ENCODE measurements around the gene FAM83G.
"Not testable (repeated sequence)": the region's sequence is repeated elsewhere in the genome, so short reads cannot be mapped to it uniquely, and the experiment has no call there.

The FAM83G gene

DNA sequence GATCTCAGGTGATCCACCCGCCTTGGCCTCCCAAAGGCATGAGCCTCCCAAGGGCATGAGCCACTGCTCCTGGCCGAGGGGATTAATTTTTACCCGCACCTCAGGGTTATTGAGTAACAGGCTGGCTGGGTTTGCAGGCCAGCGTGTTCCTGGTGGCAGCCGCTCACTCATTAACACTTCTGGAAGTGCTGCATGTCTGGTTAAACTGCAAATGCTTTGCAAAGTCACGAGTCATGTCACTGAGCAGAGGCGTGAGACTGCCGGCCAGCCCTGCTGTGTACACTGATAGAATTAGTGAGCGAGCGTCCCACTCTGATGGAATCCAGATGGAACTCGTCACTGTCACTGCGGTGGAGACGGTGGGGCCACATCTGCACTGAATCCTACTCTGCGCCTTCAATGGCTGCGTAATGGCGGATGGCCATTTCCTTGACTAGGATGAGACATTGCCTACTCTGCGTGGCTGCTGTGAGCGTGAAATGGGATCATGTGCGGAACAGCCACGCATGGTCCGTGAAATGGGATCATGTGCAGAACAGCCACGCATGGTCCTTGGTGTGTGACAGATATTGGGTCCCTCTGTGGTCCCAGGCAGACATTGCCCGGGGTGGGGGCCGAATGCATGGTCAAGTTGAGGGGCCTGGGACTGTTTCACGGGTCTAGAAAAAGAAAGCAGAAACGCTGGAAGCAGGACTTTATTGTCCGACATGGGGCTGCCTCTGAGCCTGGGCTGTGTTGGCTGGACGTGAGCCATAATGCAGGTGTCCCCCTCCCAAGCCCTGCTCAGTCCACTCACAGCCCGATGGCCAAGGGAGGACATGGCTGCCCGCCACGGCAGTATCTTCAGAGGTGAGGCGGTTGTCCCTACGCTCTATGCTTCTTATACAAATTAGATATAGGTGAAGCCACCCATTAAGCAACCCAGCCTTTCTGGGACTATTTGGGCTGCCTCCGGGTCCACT, 53.3 kb downstream of the FAM83G start:
- DNase-seq, result no peak

DNA sequence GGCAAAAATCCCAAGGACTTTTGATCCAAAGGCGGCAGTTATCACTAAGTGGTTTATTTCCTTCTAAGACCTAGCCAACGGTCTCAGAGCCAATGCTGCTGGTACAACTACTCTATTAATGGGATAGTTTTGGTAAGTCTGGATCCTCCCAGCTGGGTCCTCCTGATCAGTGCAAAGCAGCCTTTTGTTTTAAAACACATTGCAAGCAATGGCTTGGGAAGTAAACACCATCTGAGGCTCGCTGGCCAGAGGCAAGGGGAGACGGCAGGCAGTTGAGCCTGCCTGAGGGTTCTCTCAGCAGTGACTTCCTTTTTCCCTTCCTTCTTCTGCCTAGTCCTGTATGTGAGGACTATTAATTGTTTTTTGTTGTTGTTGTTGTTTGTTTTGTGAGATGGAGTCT, 54.2 kb downstream of the FAM83G start:
- DNase-seq, result no peak

DNA sequence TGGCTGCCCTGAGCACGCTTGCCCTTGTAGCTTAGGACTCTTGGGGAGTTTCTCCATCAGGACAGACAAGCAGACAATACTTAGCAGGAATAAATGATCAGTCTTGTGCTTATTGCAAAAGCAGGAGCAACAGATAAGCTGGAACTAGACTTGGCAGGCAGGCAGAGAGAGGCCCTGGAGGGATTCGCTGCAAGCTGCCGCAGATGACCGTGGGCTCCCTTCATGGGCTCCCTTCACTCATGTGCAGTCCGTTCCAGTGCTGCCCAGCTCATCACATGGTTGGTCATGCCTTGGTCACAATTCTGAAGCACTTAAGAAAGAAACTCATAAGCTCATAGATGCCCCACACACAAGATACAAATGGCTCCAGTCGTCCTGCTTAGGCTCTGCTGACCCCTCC, 55.0 kb downstream of the FAM83G start:
- DNase-seq, result no peak

DNA sequence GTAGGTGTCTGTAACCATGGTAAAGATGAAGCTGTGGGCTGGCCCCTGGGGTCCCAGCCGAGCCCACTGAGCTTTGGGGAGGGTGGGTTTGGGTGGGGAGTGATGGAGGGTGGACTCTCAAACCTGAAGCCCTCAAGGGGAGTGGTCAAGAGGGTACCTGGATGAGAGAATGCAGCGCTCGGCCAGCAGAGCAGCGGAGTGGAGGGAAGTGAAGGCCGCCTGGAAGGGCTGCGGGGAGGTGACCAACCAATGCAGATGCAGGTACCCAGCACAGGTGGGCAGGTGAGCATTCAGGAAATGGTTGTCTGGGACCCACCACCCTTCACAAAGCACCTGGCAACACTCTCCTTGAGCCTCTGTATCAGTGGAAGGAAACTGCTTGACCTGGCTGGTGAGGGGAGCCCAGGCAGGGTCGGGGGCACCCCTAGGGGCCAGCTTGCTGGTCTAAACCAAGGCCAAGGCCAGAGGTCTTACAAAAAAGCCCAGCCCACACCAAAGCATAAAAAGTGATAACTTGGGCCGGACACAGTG, 56.0 kb downstream of the FAM83G start:
- no peak for DNase-seq

DNA sequence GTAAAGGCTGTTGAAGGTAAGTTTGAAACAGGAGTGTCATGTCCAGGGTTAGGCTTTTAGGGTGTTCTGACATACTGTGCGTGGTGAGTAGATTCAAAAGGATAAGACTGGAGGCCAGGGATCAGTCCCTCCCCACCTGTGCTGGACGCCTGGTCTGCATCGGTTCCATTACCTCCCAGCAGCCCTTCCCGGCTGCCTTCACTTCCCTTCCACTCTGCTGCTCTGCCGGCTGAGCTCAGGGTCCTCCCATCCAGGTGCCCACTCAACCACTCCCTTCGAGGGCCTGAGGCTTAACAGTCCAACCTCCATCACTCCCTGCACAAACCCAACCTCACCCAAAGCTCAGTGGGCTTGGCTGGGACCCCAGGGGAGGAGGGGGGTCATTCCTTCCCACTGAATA, 56.7 kb downstream of the FAM83G start:
- DNase-seq, result no peak

DNA sequence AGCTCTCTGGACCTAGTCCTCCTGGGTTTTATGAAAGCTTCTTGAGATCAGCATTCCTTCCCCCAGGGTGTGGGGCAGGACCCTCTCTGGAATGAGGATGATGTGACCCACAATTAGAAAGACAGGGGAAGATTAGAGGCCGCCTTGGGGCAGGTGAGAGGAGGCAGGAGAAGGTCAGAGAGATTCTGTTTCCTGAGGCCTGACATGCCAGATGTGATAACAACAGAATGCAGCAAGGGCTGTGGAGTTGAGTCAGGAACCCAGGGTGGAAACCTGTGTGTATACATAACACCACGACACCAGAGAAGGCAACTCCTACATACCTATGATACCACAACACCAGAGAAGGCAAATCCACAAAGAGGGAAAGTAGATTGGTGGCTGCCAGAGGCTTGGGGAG, 58.0 kb downstream of the FAM83G start:
- no peak for DNase-seq

DNA sequence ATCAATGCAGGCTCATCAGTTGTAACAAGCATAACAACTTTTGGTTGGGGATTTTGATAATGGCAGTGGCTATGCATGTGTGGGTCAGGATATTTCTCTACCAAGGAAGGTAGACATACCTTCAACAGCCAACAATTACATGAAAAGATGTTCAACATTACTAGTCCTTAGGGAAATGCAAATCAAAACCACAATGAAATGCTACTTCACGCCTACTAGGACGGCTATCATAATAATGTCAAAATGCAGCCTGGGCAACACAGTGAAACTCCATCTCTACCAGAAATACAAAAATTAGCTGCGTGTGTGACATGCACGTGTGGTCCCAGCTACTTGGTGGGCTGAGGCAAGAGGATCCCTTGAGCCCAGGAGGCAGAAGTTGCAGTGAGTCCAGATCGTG, 59.9 kb downstream of the FAM83G start:
- no peak for DNase-seq

DNA sequence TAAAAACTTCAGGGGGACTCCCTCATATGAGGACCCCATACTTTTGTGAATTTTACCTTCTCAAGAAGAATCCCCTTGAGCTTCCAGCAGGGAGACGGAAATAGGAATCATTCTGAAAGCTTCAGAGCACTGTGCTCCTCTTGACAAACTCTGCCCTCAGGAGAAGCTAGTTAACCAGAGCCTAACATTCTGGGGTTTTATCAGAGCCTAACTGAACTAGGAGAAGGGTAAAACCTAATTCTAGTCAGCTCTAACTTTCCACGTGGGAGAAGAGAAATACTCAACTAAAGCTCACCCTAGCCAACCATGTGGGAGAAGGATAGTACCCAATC, 65.9 kb downstream of the FAM83G start:
- DNase-seq, result no peak

DNA sequence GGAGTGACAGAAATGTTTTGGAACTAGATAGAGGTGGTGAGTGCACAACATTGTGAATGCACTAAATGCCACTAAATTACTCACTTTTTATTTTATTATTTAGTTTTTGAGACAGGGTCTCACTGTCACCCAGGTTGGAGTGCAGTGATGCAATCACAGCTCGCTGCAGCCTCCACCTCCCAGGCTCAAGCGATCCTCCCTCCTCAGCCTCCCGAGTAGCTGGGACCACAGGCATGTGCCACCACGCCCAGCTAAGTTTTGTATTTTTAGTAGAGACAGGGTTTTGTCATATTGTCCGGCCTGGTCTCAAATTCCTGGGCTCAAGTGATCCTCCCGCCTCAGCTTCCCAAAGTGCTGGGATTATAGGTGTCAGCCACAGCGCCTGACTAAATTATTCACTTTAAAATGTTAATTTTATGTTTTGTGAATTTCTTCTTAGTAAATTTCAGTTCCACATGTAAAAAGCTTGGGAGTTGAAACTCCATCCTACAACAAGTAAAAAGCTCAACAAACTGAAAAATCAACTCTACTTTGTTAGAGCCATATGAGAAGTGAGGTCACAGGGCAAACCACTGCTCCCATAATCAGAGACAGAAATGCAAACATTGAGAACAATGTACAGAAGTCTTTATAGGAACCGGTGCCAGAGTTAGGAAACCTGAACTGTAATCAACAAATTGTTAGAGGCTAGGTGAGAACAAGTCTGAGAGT, 66.4 kb downstream of the FAM83G start:
- DNase-seq, result no peak

DNA sequence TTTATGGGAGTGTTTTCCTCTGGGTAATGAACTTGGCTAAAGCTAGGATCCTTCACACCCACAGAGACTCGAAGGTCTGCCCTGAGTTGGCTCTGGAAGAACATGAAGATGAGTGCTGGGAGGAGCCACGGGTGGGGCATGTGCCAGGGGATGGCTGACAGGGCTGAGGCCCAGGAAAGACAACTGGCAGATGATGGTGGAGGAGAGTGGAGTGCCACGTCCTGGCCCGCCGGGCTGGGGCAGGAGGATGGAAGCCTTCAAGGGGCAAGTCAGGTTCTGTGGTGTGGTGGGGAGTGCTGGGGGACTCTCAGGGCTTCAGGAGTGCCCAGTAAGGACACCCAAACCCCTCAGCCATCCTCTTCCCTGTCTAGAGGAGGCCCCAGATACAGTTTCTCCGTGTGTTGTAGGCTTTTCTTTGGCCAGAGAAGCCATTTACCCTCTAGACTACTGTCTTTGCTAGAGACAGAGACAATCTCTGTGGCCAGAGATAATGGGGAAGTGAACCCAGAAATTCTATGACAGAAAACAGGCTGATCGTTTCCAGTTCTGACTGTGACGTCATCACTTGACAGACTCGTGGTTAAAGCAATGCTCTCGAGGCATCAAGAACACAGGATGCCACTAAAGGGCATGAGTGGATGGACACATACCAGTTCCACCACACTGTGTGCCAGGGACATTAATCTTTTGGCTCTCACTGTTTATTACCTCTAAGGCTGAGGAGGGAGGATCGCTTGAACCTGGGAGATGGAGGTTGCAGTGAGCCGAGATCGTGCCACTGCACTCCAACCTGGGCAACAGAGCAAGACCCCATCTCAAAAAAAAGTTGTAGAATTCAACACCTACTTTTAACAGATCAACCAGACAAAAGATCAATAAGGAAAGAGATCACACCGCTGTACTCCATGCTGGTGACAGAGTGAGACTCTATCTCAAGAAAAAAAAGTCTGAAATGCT, 71.2 kb downstream of the FAM83G start:
- no peak for DNase-seq

DNA sequence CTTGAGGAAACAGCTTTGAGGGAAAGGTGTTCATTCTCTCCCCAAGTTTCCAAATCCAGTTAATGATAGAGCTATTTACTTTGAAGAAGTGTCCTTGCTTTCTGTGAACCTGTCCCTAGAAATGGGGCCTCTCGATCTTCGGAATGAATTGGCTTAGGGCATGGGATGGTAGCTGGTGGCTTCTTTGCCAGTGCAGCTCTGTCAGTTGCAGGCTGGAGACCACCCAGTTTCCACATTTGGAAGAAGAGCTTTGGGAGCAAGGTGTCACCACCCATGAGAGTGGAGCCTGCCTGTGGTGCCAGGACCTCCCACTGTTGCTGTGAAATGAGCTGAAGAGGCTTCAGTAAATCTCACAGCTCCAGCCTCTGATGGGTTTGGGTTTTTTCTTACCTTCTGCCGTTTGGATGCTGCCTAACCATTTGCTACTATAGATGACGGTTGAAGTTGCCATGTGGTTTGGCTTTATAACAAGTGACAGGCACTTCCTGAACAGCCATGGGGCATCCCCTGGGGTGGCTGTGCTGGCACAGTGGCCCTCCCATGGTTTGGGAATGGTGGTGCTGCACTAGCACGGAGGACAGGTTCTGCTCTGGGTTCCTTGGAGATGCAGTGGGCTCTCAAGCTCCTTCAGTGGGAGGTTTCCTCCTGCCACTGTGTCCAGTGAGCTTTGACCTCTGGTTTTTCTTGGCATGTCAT, 72.1 kb downstream of the FAM83G start:
- no peak for DNase-seq

DNA sequence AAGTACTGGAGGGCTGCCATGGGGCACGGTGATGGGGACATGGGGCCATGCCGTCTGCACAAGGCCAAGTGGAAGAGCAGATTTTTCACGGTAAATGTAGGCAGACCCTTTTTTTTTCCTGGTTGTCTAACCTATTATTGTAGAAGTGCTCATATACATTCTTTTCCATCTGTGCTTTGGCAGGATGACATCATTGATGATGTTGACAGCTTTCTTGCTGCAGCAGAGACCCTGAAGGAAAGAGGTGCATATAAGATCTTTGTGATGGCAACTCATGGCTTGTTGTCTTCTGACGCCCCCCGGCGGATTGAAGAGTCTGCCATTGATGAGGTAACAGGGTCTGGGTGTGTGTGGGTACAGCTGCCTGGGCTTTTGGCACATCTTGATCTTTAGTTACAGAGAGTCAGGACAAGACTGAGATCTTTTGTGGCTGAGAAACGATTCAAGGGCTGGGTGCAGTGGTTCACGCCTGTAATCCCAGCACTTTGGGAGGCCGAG, 75.9 kb downstream of the FAM83G start:
- no peak for DNase-seq

DNA sequence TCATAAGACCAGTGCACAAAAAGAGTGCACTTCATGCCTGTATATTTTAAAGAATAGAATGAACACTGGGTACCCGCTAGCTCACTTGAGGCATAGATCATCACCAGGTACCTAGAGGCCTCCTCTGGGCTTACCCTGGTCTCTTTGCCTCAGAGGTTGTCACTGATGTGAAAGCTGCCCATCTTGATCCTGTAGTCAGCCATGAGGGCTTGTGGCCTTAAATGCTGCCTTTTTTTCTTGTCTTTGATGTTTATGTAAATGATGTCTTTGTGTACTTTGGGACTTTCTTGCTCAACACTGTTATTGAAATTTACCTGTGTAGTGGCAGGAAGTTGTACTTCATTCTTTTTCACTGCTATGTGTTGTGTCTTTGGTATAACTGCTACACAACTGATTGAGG, 79.4 kb downstream of the FAM83G start:
- no peak for DNase-seq

DNA sequence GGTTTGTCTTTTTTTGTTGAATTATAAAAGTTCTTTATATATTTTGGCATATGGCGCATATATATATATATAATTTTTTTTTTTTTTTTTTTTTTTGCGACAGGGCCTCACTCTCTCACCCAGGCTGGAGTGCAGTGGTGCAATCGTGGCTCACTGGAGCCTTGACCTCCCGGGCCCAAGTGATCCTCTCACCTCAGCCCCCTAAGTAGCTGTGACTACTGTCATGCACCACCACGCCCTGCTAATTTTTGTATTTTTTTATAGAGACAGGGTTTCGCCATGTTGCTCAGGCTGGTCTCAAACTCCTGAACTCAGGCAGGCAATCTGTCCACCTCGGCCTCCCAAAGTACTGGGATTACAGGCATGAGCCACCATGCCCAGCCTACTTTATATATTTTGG, 82.0 kb downstream of the FAM83G start:
- DNase-seq, result not testable (repeated sequence)

DNA sequence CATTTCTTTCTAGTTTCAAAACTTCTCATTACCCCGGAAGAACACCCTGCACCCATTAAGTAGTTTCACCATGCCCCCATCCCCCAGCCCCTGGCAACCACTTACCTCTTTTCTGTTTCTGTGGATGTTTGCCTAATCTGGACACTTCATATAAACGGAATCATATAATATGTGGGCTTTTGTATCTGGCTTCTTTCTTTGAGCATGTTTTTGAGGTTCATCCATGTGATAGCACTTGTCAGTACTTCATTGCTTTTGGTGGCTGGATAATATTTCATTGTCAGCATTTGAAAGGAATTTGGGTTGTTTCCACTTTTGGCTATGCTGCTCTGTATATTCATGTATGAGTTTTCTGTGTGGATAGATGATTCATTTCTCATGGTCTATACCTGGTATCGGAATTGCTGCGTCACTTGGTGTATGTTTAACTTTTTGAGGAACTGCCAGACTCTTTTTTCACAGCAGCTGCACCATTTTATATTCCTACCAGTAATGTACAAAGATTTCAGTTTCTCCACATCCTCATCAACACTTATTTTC, 82.6 kb downstream of the FAM83G start:
- no peak for DNase-seq

DNA sequence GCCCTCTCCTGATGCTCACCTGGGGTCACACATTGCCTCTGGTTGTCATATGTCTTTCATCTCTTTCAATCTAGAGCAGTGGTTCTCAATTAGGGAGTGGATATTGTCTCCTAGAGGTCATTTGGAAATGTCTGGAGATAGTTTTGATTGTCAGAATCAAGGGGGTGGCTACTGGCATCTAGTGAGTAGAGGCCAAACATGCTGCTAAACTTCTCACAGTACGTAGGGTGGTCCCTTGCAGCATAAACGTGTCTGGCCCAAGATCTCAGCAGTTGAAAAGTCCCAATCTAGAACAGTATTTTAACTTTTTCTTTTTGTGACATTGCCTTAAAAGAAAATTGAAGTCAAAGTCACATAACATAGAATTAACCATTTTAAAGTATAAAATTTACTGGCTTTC, 83.1 kb downstream of the FAM83G start:
- DNase-seq, result no peak

DNA sequence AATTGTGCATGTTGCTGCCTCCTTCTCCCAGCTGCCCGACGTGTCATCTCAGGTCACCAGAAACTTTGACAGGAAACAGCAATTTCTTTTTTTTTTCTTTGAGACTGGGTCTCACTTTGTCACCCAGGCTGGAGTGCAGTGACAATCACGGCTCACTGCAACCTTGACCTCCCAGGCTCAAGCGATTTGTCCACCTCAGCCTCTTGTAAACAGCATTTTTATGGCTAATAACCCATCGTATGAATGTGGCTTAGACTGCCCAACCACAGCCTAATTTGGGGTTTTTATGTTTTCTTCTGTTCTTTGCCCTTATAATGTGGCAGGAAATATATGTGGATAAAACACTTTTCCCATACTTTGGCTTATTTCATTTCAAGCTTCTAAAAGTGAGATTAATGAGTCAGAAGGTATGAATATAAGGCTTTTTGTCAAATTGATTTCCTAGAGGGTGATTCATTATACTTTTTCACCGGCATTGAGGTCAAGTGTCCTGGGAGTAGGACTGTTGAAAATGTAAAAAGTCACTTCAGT, 83.6 kb downstream of the FAM83G start:
- no peak for DNase-seq

DNA sequence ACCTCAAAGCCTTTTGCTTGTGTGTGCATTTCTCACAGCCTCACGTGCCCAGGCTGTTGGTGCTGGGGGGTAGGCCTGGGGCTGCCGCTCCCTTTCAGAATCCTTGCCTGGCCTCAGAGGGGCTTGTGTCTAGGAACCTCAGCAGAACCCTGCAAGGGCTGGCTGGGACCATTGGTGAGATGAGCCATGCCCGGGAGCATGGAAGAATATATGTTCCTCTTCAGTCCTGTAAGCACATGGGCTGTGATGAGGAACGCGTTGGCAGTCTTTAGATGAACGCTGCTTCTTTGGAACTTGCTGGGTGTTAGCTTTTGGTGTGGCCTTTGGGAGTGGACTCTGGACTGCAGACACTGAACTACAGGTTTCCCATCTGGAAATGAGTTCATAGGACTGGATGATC, 84.6 kb downstream of the FAM83G start:
- DNase-seq, result no peak
